NCI-H2107 (cell line): ENCODE data around the gene CHAMP1.
"Not testable (repeated sequence)": the region's sequence is repeated elsewhere in the genome, so short reads cannot be mapped to it uniquely, and the experiment has no call there.

Experiments used
- DNase-seq: peaks from one replicate; lab custom pipeline; 2025; lab: John Stamatoyannopoulos, UW

Gene CHAMP1

DNA sequence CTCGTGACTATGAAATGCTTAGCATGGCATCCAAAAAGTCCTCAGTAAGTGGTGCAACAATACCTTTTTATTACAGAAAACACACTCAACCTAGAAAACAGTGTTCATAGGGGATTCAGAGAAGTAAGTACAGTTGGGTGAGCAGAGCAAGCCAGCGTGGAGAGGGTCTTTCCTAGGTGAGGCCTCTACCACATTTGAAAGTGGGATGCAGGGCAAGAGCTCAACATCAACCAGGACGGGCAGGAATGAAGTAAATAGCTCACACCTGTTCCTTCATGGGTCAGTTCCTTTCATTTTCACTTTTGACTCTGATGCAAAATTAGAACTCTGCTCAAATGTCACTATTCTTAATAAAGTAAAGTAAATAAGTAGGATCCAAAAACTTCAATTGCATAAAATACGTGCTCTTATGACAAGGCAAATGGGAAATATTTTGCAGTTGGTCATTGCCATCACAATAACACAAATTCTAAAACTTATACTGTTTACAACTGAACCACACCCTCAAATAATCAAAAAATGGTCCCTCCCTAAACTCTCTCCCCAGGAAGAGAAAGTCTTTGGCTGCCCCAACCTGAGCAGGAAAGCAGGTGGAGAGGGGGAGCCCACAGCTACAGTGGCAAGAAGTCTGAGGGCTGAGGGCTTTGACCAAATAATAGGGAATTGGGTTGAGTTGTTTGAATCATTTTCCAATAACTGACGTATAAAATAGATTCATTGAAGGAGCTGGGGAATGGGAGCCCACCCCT lies 20.2 kb downstream of the CHAMP1 start:
- DNase-seq: no peak

DNA sequence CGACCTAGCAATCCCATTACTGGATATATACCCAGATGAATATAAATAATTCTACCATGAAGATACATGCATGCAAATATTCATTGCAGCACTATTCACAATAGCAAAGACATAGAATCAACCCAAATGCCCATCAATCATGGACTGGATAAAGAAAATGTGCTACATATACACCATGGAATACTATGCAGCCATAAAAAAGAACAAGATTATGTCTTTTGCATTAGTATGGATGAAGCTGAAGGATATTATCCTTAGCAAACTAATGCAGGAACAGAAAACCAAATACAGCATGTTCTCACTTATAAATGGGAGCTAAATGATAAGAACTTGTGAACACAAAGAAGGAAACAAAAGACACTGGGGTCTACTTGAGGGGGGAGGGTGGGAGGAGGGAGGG lies 22.2 kb downstream of the CHAMP1 start:
- not testable (repeated sequence) for DNase-seq

DNA sequence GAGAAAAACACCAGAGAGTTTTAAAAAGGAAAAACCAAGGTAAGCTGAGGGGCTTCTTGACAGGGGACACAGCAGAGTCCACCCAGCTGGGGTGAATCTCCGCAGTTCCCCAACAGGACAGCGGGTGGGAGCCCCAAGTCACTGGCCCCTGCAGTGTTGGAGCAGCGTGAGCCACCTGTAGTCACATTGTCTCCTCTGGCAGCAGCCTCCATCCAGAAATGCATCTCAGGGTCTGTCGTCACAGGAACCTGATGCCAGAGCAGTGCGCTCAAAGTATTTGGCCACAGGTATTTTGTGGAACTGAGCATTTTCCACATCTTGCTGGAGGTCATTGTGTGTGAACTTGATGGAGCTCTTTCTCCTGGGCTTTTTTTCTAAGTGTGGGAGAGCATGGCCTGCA lies 24.7 kb downstream of the CHAMP1 start:
- no peak for DNase-seq

DNA sequence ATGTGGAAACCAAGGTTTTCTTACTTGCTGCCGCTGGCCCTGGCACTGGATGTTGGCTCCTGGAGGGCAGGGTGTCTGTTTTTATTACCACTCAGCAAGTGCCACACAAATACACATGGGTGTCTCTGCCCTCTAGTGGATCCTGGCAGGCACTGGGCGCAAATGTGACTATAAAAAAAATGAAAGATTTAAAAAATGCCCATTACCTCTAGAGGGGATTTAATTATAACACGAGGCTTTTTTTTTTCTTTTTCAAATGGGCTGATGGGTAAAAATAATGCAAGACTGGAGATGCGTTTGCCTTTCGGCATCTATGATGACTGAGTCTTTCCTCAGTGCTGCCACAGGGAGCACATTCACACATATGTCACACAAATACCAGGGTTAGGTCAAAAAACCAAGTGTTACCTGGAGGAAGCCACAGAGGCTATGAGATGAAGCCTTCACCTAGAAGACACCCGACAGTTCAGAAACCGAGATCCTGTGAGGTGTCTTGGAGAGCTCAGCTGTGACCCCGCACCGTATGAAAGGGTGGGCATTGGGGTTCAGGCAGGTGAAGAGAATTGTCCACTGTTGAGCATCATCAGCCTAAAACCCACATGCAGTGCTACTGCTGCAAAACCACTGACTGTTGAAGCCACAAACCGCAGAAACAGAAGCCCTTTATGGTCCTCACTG lies 25.7 kb downstream of the CHAMP1 start:
- DNase-seq: no peak

DNA sequence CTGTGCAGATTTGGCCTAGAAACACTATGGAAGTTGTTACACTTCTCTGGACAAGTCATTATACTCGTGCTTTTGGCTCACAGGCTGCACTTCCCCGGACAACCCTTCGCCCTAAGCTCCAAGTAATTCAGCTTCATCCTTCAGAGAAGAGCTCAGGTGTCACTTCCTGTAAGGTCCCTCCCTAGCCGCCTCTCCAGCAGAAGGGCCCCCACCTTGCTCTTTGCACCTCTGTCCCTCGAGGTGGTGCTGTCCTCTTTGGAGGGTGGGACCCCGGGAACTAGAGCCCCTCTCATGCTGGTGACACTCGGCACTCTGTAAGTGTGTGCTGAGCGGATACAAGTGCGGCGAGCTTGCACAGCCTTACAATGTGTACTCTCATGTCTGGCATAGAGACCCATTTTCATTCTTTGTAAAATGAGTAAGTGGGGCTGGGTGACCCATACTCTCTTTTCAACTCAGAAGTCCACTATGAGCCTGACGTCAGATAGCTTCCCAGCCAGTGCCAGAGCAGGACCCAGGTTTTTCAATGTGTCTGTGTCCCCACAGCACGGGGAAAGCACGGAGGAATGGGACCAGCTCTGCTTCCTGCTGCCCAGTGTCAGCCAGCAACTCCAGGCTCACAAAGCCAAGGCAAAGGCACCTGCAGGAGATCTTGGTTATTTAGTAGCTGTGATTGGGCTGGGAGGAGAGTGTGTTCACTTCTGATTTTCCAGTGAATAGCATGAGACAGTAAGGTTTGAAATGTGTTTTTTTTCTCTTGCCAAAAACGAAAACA lies 26.9 kb downstream of the CHAMP1 start:
- DNase-seq: no peak

DNA sequence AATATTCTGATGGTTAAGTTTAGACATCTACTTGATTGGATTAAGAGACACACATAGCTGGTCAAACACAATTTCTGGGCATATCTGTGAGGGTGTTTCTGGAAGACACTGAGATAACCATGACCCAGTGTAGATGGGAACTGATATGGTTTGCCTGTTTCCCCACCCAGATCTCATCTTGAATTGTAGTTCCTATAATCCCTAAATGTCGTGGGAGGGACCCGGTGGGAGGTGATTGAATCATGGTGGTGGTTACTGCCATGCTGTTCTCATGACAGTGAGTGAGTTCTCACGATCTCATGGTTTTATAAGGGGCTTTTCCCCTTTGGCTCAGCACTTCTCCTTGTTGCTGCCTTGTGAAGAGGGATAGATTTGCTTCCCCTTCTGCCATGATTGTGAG lies 33.0 kb downstream of the CHAMP1 start:
- not testable (repeated sequence) for DNase-seq

DNA sequence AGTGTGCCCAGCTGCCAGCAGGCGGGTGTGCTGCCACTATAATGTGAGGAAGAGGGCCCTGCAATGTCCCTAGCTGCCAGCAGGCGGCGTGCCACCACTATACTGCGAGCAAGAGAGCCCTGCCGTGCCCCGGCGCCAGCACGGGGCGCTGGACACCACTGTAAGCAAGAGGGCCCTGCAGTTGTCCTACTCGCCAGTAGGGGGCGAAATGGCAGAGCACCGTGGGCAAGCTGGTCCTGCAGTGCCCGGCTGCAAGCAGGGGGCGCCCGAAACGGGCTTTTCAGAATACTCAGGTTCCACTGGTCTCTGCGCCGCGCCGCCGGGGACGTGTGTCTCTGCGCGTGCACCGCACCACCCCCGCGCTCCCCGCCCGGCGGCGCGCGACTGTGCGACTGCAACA lies 38.5 kb downstream of the CHAMP1 start:
- not testable (repeated sequence) for DNase-seq

DNA sequence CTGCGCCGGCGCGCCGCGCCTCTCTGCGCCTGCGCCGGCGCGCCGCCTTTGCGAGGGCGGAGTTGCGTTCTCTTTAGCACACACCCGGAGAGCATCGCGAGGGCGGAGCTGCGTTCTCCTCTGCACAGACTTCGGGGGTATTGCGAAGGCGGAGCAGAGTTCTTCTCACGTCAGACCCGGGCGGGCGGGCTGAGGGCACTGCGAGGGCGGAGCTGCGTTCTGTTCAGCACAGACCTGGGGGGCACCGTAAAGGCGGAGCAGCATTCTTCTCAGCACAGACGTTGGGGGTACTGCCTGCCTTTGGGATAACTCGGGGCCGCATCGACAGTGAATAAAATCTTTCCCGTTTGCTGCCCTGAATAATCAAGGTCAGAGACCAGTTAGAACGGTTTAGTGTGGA lies 39.1 kb downstream of the CHAMP1 start:
- DNase-seq: not testable (repeated sequence)
